HG03354 (cell line): ENCODE data around the gene POLQ.
A peak's percentile ranks its signal among the peaks of the same experiment; 100 is the strongest.
"Not testable (repeated sequence)": the region's sequence is repeated elsewhere in the genome, so short reads cannot be mapped to it uniquely, and the experiment has no call there.

Experiments used
- ATAC-seq: cut with Tn5 transposase; IDR thresholded peaks from one replicate; pipeline ENCODE4 v1.9.1; 2021; ENCODE audit warnings: mild to moderate bottlenecking; ENCODE audit not compliant: unreplicated experiment, poor library complexity, severe bottlenecking

Gene POLQ

DNA sequence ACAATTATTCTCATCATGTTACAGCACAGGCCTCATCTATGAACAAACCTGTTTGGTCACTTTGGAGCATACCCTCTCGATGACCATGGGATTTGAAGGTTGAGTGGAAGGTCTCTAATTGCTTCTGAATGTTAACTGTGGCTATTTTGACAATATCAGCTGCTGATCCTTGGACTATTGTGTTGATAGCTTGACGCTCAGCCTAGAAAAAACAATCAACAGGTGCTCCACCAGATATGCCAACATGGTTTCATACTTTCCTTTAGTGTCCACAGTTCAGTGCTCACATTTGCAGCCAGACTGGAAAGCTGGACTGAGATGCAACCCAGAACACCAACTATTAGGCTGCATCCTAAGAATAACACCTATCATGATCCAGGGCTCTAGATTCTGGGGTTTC, 109.7 kb downstream of the POLQ start:
- no peak for ATAC-seq

GRCh38 chr3:121431726-121432517, 113.9 kb downstream of the POLQ start:
- ATAC-seq = peak; percentile 93

GRCh38 chr3:121430664-121431215, 115.0 kb downstream of the POLQ start:
- no peak for ATAC-seq

- ATAC-seq = no peak
These were observed 121.2 kb downstream of the POLQ start for GRCh38 chr3:121424549-121424948.

- ATAC-seq = no peak
These were observed 127.6 kb downstream of the POLQ start for GRCh38 chr3:121418182-121418581.

DNA sequence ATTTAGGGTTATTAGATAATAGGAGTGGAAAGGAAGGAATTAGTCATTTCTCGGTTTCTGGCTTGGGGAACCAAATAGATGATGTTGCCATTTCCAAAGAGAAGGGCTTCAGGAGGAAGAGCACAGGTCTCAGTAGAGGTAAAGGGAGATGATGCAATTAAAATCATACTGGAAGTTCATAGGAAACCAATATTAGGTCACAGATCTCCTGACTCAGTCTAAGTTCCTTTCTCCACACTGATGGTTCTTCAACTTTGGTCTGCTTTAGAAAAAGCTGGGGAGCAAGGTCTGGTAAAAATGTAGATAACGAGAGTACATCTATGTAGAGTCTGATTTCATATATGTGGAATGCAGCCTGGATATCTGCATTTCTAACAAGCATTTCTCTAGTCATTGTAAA, 130.9 kb downstream of the POLQ start:
- no peak for ATAC-seq

DNA sequence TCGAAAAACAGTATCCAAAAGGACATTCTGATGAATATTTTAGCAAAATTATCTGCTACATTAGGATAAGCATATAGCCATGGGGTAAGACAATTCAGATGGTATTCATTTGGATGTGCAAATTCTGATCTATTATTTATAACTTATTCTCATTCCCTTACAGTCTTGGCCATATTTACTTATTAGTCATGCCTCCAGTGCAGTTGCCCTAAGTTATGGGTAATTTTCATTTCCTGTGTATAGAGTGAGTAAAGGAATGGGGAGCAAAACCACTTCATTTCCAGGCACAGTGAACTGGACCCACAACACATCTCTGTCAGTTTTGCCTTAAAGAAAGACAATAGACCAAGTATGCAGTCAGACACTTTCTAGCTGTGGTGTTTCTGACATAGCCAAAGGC, 134.3 kb downstream of the POLQ start:
- ATAC-seq = no peak

- ATAC-seq = no peak
These were observed 140.2 kb downstream of the POLQ start for GRCh38 chr3:121405631-121406030.

DNA sequence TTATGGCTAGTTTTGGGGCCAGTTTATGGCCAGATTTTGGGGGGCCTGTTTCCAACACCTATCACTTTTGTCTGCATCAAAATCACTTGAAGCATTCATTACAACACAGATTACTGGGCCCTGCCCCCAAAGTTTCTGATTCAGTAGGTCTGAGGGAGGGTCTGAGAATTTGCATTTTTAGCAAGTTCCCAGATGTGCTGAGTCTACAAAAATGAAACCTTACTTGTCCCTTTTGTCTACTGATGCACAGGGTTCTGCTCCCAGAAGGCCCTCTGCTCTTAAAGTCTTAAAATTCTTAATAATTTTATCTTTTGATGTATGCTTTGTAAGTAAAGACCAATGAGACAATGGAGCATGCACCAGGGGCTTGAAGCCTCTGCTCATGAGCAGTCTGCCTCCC, 146.0 kb downstream of the POLQ start:
- ATAC-seq = no peak

DNA sequence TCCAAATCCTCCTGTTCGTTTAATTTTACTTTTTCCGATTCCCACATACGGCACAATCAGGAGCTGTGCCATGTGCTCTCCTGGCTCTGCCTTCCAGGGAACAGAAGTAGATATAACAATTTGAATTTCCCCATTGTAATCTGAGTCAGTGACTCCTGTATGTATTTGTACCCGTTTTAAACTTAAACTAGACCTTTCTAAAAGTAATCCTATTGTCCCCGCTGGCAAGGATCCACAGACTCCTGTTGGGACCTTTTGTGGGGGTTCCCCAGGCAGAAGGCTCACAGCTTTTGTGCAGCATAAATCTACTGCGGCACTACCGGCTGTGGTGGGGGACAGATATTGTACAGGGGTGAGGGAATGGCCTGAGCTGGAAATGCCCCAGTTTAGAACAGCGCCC, 147.7 kb downstream of the POLQ start:
- ATAC-seq = not testable (repeated sequence)

DNA sequence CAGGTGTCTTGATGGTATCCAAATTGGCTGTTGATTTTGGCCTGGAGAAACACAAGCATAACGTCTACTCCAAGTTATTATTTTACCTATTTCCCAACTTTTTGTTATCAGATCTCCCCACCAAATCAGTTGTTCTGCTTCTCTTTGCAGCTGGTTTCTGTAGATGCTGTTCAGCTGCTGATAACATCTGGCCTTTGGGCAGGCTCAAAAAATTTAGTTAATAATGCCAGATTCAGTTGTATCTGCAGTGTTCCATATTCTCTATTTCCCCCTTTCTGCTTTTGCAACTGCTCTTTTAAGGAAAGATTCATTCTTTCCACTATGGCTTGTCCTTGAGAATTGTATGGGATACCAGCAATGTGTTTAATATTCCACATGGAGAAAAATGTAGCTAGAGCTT, 149.8 kb downstream of the POLQ start:
- not testable (repeated sequence) for ATAC-seq

GRCh38 chr3:121388308-121388707, 157.5 kb downstream of the POLQ start:
- ATAC-seq = not testable (repeated sequence)
